ENCODE results near the gene FSTL3.

FSTL3 gene

GRCh38 chr19:645912-646778 lies 30.0 kb upstream of the FSTL3 start:
- no peak for DNase-seq

DNA sequence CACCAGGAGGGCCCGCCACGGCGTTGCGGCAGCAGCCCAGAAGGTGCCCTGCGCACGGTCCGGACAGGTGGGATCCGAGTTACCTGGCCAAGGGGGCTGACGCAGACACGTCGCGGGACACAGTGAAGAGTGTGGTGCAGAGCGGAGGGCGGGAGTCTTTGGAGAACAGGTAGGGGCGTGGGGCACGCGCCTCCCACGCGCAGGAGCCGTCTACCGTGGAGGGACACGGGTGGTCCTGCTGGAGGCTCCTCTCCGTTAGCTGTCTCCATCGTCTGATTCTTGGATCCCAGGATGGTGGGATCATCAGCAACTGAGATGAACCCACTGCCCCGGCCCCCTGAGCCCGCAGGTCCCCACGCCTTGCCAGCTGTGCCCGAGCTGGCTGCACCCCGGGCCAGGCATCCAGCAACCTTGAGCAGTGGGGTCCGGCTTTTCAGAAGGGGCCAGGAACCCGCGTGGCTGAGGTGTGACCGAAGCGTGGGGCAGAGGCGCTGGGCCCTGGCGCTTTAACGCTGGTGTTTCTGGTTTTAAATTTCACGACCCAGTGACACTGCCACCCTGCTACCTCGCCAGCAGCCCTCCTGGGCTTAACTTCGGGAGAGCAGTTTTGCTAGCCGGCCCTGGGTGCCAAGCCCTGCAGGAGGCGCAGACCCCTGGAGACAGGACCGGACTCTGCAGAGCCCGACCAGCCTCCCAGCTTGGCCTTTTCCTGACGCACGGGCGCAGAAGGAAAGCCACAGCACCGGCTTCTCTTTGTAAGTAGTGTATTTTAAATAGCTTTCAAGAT lies 29.2 kb upstream of the FSTL3 start:
- DNase-seq = no peak

DNA sequence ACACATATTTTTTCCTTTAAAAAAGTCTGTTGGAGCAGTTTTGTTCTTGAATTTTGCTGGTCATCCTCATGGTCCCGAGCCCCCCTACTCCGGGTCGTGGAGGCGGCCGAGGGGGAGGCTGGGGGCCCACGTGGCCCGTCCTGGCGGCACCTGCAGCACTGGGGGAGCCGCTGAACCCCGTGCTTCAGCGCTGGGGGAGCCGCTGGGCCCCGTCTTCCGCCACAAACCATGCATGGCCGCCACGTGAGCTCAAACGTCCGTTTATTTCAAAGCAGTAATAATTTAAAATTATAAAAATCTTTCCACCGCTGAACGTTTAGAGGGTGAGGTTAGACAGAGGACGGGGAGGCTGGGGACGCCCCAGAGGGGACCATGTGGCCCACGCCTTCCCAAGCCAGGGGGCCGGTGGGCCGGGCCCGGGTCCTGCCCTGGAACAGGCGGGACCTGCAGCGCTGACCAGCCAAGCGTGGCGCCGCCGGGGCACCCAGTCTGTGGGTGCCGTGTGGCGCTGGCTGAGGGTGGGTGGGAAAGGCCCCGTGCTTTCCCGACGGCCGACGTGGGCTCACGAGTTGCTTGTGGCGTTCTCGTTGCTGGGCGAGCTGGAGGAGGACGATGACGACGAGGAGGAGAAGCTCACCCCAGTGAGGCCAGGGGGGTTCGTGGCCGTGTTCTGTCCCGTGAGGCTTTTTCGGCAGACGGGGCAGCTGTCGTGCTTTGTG lies 28.5 kb upstream of the FSTL3 start:
- no peak for DNase-seq

DNA sequence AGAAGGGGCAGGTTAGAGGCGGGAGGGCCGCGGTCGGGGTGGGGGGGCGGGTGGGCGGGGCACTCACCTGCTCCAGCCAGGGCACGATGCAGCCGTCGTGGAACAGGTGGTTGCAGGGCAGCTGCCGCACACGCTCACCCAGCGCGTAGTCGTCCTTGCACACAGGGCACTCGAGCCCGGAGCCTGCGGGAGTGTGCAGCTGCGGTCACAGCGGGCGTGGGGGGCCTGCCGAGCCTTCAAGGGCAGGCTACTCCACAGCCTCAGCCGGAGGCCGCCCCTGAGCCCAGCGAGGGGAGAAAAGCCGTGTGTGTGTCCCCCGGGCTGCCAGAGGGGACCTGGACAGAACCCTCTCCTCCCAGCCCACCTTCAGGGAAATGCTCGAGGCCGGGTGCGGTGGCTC lies 27.9 kb upstream of the FSTL3 start:
- DNase-seq = no peak

- no peak for DNase-seq
Observed at GRCh38 chr19:648904-649801, 27.0 kb upstream of the FSTL3 start.

- DNase-seq = no peak
Observed at GRCh38 chr19:650121-650520, 26.1 kb upstream of the FSTL3 start.

DNA sequence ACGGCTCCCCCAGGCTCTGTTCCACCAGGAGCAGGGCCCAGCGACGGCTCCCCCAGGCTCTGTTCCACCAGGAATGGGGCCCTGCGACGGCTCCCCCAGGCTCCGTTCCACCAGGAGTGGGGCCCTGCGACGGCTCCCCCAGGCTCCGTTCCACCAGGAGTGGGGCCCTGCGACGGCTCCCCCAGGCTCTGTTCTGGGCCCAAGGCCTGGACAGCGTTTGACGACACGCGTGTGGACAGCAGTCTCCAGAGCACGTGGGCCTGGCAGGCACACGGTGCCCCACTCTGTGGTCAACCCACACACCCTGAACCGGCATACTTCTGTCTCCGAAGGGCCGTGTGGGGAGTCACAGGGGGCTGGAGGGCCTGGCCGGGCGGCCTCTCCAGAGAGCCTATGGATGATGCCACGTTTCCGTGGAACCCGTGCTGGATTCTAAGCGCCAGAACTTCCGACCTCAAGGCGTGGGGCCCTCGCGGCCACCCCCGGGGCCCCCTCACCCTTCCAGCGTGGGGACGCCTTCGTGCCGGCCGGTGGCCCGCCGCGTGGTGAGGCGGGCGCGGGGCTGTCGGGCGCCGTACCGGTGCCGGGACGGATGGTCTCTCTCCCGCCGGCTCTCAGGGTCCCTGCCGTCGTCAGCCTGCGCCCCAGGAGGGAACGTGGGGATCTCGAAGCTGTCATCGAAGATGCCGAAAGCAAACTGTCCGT lies 24.9 kb upstream of the FSTL3 start:
- no peak for DNase-seq

GRCh38 chr19:651991-652390 lies 24.2 kb upstream of the FSTL3 start:
- DNase-seq = no peak

DNA sequence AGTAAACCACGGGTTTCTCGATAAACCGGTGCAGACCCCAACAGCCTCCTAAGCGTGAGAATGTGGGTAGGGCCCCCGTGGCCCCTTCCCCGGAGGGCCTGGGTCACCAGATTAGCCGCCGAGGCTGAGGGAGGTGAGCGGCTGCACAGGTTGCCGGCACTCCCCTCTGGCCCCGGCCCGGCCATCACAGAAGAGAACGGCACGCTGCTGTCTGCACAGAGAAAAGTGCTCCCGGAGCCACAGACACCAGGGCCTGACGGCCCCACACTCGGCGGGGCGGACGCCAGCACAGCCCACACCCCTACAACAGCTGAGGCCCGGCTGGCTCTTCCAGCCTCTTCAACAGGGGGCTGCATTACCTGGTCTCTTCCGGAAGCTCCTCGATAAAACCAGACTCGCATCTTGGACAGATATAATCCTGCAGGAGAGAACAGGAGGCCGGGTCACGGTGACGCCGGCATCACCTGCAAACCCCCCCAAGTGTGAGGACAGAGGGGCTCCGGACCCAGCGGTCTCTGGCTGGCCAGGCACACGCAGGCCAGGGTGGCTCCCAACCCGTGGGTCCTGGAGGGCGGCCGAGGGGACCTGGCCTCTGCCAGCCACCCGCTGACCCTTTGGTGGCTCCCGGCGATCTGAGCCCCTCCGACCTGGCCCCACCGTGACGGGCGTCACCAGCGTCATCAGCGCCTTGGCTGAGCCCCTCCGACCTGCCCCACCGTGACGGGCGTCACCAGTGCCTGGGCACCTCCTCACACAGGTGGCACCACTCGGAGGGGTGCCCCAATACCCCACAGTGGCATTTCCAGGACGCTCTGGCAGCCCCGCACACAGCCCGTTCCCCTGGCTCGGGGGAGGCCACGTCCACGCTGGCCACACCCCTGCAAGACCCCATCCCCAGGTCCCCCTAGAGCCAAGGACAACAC lies 23.5 kb upstream of the FSTL3 start:
- DNase-seq = no peak

DNA sequence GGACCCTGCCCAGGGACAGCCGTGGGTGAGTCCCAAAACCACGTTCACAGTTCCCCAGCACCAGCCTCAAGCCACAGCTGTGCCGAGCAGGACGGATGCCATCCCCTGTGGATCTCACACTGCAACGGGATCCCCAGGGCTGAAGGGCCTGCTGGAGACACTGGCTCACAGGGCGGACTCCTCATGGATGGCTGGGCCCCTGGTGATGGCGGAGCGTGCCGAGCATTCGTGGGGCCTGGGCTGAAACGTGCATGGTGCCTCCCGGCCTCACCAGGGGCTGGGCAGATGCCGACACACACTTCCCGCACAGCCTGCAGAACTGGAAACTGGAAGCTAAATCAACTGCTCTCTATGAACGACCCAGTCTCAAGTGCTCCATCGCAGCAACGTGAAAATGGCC lies 22.8 kb upstream of the FSTL3 start:
- DNase-seq = no peak

DNA sequence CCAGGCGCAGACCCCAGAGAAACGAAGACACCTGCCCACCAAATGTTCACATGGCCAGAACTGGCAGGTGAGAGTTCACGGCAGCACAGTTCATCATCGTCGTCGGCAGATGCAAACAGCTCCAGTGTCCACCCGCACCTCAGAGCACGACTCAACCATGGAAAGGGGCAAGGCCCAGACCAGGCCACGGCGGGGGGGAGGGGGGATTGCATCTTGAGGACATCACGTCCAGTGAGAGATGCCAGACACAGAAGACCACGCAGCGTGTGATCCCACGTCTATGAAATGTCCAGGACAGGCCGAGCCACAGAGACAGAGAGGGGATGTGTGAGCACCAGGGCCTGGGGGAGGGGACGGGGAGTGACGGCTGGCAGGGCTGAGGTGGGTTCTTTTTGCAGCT lies 20.5 kb upstream of the FSTL3 start:
- DNase-seq = no peak

DNA sequence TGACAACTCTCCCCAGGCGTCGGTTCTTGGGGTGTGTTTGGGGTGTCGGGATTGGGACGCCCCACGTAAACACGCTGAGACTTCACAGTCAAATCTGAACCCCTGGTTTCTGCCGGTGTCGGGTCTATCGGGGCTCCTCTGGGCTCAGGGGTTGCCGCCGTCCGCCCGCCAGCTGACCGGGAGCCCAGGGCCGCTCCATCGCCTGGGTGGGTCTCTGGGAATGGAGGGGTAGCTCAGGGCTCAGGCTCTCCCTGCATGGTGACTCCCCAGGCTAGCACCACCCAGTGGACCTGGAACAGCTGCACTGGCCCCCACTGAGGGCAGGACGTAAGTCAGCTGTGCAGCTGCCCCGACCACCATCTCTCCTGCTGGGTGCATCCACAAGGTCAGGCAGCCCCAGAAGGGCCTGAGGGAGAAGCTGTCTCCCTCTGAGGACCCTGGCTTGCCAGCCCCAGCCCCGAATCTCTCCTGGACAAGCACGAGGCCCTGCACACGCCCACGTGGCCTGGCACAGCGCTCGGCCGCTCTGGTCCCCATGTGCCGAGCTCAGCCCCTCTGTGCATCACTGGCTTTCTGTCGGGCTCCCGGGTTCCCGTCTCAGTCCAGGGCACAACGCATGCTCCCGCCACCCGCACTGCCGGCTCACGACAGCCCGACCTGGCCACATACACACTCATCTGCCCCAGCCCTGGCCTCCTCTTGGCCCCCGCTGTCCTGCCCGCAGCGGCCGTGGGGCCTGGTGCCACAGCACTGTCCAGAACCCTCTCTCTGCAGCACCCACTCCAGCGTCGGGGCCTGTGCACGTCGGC lies 19.2 kb upstream of the FSTL3 start:
- no peak for DNase-seq

- DNase-seq = no peak
Observed at GRCh38 chr19:657611-658010, 18.6 kb upstream of the FSTL3 start.

GRCh38 chr19:658059-658839 lies 17.9 kb upstream of the FSTL3 start:
- DNase-seq = no peak

GRCh38 chr19:658916-659839 lies 17.0 kb upstream of the FSTL3 start:
- DNase-seq = no peak

- DNase-seq = no peak
Observed at GRCh38 chr19:660793-661426, 15.3 kb upstream of the FSTL3 start.
